Measurements from ENCODE around the gene FAM171A1. TPM values are rescaled to one million over a fixed set of nuclear protein-coding genes. Genes with fewer than 3 reads are reported as not detected.
"Not testable (repeated sequence)": the region's sequence is repeated elsewhere in the genome, so short reads cannot be mapped to it uniquely, and the experiment has no call there.

The FAM171A1 gene
- total RNA-seq, 8 experiments from 2014 or later = 16.4 to 44.7 (median 30.9) TPM

GRCh38 chr10:15334650-15335323 lies 36.3 kb downstream of the FAM171A1 start:
- ATAC-seq (replicated peaks in 6 of 8) = no peak
- H3K27ac ChIP-seq = no peak overlapping the region
- 80 to 100% (median 88%) methylated on average over 1 to 7 of the region's 7 CpGs for WGBS, 10 experiments
- peaks cover 9 to 12% of the 10 kb centered on the region in 2 donors for H3K4me1 ChIP-seq (replicated peaks in 1 of 2)
- in situ Hi-C loops (cut with MboI; ENCODE audit: low pct_unique_long_range_greater_than_20kb in 2 of 9, low sequenced_read_pairs in 9 of 9, unreplicated experiment in 9 of 9) = no loop called here
- H3K4me3 ChIP-seq = no peak overlapping the region

GRCh38 chr10:15333909-15334649 lies 37.0 kb downstream of the FAM171A1 start:
- Histone ChIP-seq H3K4me3 (no peak overlapping the region), H3K27ac (no peak overlapping the region), H3K4me1 (replicated peaks in 1 of 2) (peaks cover 9 to 12% of the 10 kb centered on the region in 2 donors)
- WGBS, 10 experiments = 0 to 100% (median 68%) methylated on average over 1 to 6 of the region's 6 CpGs; no CpG with 5 or more reads in 1 of the 10 experiments
- peak in 5 of 8 experiments; percentile 60 to 93 (median 78) for ATAC-seq (replicated peaks in 6 of 8)
- in situ Hi-C loops (cut with MboI; ENCODE audit: low pct_unique_long_range_greater_than_20kb in 2 of 9, low sequenced_read_pairs in 9 of 9, unreplicated experiment in 9 of 9) = no loop called here

- peaks cover 9 to 12% of the 10 kb centered on the region in 2 donors for H3K4me1 ChIP-seq (replicated peaks in 1 of 2)
- in situ Hi-C loops (cut with MboI; ENCODE audit: low pct_unique_long_range_greater_than_20kb in 2 of 9, low sequenced_read_pairs in 9 of 9, unreplicated experiment in 9 of 9); ATAC-seq (replicated peaks in 6 of 8); H3K4me3 ChIP-seq; H3K27ac ChIP-seq: not testable (repeated sequence)
- WGBS, 10 experiments = 60 to 100% (median 90%) methylated on average over 2 to 3 of the region's 8 CpGs; no CpG with 5 or more reads in 5 of the 10 experiments
Measured at GRCh38 chr10:15333181-15333580, 37.9 kb downstream of the FAM171A1 start.

GRCh38 chr10:15331461-15331860 lies 39.6 kb downstream of the FAM171A1 start:
- no peak overlapping the region for H3K4me3 ChIP-seq
- no peak overlapping the region for H3K27ac ChIP-seq
- peak in 1 of 8 experiments; percentile 66 for ATAC-seq (replicated peaks in 6 of 8)
- 80 to 100% methylated on average over 1 of the region's 1 CpG; no CpG with 5 or more reads in 8 of the 10 experiments for WGBS, 10 experiments
- in situ Hi-C loops (cut with MboI; ENCODE audit: low pct_unique_long_range_greater_than_20kb in 2 of 9, low sequenced_read_pairs in 9 of 9, unreplicated experiment in 9 of 9) = no loop called here
- H3K4me1 ChIP-seq (replicated peaks in 1 of 2) = peaks cover 9 to 12% of the 10 kb centered on the region in 2 donors

- WGBS, 10 experiments = 58 to 100% (median 90%) methylated on average over 1 to 2 of the region's 2 CpGs; no CpG with 5 or more reads in 4 of the 10 experiments
- H3K27ac ChIP-seq = no peak overlapping the region
- no peak for ATAC-seq (replicated peaks in 6 of 8)
- no peak overlapping the region for H3K4me3 ChIP-seq
- H3K4me1 ChIP-seq (replicated peaks in 1 of 2) = peaks cover 9 to 10% of the 10 kb centered on the region in 2 donors
- in situ Hi-C loops (cut with MboI; ENCODE audit: low pct_unique_long_range_greater_than_20kb in 2 of 9, low sequenced_read_pairs in 9 of 9, unreplicated experiment in 9 of 9) = no loop called here
Measured at GRCh38 chr10:15329437-15329836, 41.7 kb downstream of the FAM171A1 start.

GRCh38 chr10:15325944-15326284 lies 45.2 kb downstream of the FAM171A1 start:
- Histone ChIP-seq H3K4me3 (no peak overlapping the region), H3K27ac (no peak overlapping the region), H3K4me1 (replicated peaks in 1 of 2) (peaks cover 10 to 18% of the 10 kb centered on the region in 2 donors)
- ATAC-seq (replicated peaks in 6 of 8) = no peak
- in situ Hi-C loops (cut with MboI; ENCODE audit: low pct_unique_long_range_greater_than_20kb in 2 of 9, low sequenced_read_pairs in 9 of 9, unreplicated experiment in 9 of 9) = no loop called here
- WGBS, 10 experiments = 64 to 100% (median 86%) methylated on average over 2 to 4 of the region's 4 CpGs; no CpG with 5 or more reads in 2 of the 10 experiments

- WGBS, 10 experiments = 56 to 100% (median 83%) methylated on average over 4 to 20 of the region's 20 CpGs
- Histone ChIP-seq H3K4me3 (no peak overlapping the region), H3K4me1 (replicated peaks in 1 of 2) (peaks cover 10 to 18% of the 10 kb centered on the region in 2 donors), H3K27ac (no peak overlapping the region)
- peak in 5 of 8 experiments; percentile 25 to 53 (median 41) for ATAC-seq (replicated peaks in 6 of 8)
- in situ Hi-C loops (cut with MboI; ENCODE audit: low pct_unique_long_range_greater_than_20kb in 2 of 9, low sequenced_read_pairs in 9 of 9, unreplicated experiment in 9 of 9) = no loop called here
Measured at GRCh38 chr10:15325243-15325943, 45.7 kb downstream of the FAM171A1 start.

GRCh38 chr10:15324611-15325010 lies 46.5 kb downstream of the FAM171A1 start:
- Histone ChIP-seq H3K27ac (no peak overlapping the region), H3K4me1 (replicated peaks in 1 of 2) (peaks cover 10 to 18% of the 10 kb centered on the region in 2 donors), H3K4me3 (no peak overlapping the region)
- ATAC-seq (replicated peaks in 6 of 8) = no peak
- in situ Hi-C loops (cut with MboI; ENCODE audit: low pct_unique_long_range_greater_than_20kb in 2 of 9, low sequenced_read_pairs in 9 of 9, unreplicated experiment in 9 of 9) = no loop called here
- WGBS, 10 experiments = 0 to 100% (median 83%) methylated on average over 1 to 6 of the region's 6 CpGs

- peak in 1 of 8 experiments; percentile 27 for ATAC-seq (replicated peaks in 6 of 8)
- Histone ChIP-seq H3K27ac (no peak overlapping the region), H3K4me1 (replicated peaks in 1 of 2) (peaks cover 10 to 18% of the 10 kb centered on the region in 2 donors), H3K4me3 (no peak overlapping the region)
- in situ Hi-C loops (cut with MboI; ENCODE audit: low pct_unique_long_range_greater_than_20kb in 2 of 9, low sequenced_read_pairs in 9 of 9, unreplicated experiment in 9 of 9) = no loop called here
- WGBS, 10 experiments = 0 to 94% (median 50%) methylated on average over 1 to 8 of the region's 8 CpGs; no CpG with 5 or more reads in 1 of the 10 experiments
Measured at GRCh38 chr10:15324113-15324512, 47.0 kb downstream of the FAM171A1 start.

- Histone ChIP-seq H3K4me1 (replicated peaks in 1 of 2) (peaks cover 10 to 18% of the 10 kb centered on the region in 2 donors), H3K27ac (no peak overlapping the region), H3K4me3 (no peak overlapping the region)
- no peak for ATAC-seq (replicated peaks in 6 of 8)
- 60 to 100% (median 95%) methylated on average over 2 of the region's 2 CpGs; no CpG with 5 or more reads in 5 of the 10 experiments for WGBS, 10 experiments
- in situ Hi-C loops (cut with MboI; ENCODE audit: low pct_unique_long_range_greater_than_20kb in 2 of 9, low sequenced_read_pairs in 9 of 9, unreplicated experiment in 9 of 9) = no loop called here
Measured at GRCh38 chr10:15322356-15322755, 48.7 kb downstream of the FAM171A1 start.

- in situ Hi-C loops (cut with MboI; ENCODE audit: low pct_unique_long_range_greater_than_20kb in 2 of 9, low sequenced_read_pairs in 9 of 9, unreplicated experiment in 9 of 9) = no loop called here
Measured at GRCh38 chr10:15321431-15322341, 49.4 kb downstream of the FAM171A1 start.

GRCh38 chr10:15320522-15321203 lies 50.4 kb downstream of the FAM171A1 start:
- no peak overlapping the region for H3K27ac ChIP-seq
- in situ Hi-C loops (cut with MboI; ENCODE audit: low pct_unique_long_range_greater_than_20kb in 2 of 9, low sequenced_read_pairs in 9 of 9, unreplicated experiment in 9 of 9) = no loop called here
- peak in 1 of 8 experiments; percentile 11 for ATAC-seq (replicated peaks in 6 of 8)
- H3K4me3 ChIP-seq = no peak overlapping the region
- peaks cover 19 to 35% of the 10 kb centered on the region in 2 donors for H3K4me1 ChIP-seq (replicated peaks in 1 of 2)
- 41 to 100% (median 57%) methylated on average over 1 to 3 of the region's 3 CpGs; no CpG with 5 or more reads in 1 of the 10 experiments for WGBS, 10 experiments

More at GRCh38 chr10:15321431-15322341, 49.4 kb downstream of the FAM171A1 start:
- H3K4me3 ChIP-seq = no peak overlapping the region
- no peak overlapping the region for H3K27ac ChIP-seq
- WGBS, 10 experiments = 15 to 96% (median 72%) methylated on average over 2 to 6 of the region's 6 CpGs; no CpG with 5 or more reads in 1 of the 10 experiments
- peaks cover 16 to 25% of the 10 kb centered on the region in 2 donors for H3K4me1 ChIP-seq (replicated peaks in 1 of 2)
- peak in 2 of 8 experiments; percentile 24 to 28 for ATAC-seq (replicated peaks in 6 of 8)
